GM21447 (cell line): ENCODE measurements around the gene TBCD.

Source experiments
- ATAC-seq: cut with Tn5 transposase; IDR thresholded peaks from one replicate; pipeline ENCODE4 v1.9.1; 2021; ENCODE audit not compliant: unreplicated experiment

TBCD gene

DNA sequence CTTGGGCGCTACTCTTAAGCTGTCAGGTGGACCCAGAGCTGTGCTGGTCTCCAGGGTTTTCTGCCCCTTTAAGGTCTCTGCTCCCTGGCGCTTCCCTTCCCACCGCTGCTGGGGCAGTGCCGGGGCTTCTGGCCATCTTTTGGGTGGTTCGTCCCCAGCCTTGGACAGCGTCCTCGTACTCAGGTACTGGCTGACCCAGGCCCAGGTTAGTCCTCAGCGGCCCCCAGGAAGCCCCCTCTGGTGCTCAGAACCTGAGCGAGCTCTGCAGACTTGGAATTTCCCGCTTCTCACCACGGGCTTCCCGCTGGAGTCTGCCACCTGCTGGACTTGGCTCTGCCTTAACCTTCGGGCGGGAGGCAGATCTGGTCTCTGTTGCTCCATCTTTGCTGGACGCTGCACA, 182.0 kb downstream of the TBCD start:
- no peak for ATAC-seq

DNA sequence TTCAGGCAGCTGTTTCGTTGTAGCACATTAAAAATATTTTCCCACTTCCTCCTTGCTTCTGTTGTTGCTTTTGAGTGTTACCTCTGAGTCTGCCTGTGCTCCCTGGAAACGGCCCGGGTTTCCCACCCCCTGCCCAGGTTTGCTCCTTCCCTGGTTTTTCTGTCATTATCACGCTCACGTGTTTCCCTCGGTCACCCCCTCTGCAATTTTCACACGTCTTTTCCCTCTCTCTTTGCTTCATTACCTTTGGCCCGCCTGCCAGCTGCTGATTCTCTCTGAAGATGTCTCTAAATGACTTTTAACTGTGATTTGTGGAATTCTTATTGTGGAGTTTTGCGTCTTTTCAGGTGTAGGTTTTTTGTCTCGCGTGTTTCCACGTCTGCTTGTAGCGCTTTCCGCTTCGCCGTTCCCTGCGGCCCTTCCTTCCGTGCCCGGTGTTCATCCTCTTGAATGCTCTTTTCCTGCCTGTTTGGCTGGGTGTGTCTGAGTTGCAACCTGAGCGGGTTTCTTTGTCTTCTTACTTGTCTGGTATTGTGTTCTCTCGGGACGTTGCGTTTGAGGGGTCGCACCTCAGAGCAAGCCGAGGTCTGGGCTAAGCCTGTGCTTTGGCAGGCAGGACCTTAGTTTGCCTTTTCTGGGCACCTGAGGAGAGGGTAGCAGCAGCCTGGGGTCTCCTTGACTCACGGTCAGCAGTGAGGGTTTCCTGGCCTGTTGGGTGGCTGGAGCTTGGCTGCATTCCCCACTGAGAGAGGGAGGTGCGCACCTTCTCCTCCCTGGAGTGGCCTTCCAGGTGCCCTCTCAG, 184.3 kb downstream of the TBCD start:
- no peak for ATAC-seq

GRCh38 chr17:82936768-82937171, 184.9 kb downstream of the TBCD start:
- no peak for ATAC-seq

DNA sequence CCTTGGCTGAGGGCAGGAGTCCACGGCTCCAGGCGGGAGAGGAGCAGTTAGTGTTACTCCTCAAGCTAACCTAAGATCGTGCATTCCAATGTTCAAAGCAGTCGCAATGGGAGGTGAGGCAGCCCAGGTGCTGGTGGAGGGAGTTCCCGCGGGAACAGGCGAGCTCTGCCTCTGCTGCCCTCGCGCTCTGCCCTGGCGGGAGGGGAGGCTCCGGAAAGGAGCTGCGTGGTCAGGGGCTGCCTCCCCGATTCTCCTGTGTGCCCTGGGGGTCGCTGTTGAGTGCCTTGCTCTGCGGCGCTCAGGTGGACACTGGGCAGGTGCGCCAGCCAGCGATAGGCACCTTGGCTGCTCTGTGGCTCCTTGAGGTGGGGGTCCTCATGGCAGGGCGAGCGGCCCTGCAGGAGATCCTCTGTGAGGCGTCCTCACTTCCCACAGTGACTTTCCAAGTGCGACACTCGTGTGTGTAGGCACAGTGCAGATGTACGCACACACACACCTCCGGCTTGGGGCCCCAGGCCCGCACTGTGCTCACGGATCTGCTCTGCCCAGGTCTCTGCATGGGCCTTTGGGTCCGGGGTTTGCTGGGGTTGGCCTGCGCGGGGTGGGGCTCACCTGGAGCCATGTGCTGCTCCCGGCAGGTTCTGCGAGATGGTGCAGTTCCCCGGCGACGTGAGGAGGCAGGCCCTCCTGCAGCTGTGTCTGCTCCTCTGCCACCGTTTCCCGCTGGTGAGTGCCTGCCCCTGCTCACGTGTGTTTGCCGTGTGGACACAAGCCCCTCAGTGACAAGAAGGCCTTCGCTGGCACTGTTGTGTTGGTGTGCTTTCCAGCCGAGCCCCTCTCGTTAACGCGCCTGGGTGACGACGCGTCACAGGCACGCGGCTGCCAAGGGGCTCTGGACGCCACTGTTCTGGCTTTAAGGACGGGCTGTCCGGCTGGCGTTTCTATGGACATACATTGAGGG, 185.8 kb downstream of the TBCD start:
- no peak for ATAC-seq

GRCh38 chr17:82938486-82938872, 186.6 kb downstream of the TBCD start:
- ATAC-seq = no peak

DNA sequence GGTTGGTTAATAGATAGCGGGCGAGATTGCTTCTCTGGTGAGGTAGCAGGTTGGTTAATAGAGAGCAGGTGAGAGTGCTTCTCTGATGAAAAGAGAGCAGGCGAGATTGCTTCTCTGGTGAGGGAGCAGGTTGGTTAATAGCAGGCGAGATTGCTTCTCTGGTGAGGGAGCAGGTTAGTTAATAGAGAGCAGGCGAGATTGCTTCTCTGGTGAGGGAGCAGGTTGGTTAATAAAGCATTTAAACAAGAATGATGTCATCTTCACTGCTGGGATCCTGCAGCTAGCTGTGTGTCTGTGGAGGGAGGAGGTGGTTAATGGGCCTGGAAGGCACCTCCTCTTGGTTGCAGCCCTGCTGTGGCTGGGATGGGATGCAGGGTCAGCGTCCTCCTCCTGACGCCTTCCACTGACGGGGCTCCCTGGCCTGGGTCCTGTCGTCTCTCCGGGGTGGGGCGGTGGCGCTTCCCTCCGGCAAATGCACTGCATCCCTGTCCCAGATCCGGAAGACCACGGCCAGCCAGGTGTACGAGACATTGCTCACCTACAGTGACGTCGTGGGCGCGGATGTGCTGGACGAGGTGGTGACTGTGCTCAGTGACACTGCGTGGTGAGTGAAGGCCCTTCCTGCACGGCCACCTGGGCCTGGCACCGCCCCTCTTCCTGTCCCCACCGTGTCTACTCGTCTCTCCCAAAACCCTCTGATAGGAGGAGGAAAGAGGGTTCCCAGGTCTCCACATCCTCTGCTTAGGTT, 187.2 kb downstream of the TBCD start:
- no peak for ATAC-seq

DNA sequence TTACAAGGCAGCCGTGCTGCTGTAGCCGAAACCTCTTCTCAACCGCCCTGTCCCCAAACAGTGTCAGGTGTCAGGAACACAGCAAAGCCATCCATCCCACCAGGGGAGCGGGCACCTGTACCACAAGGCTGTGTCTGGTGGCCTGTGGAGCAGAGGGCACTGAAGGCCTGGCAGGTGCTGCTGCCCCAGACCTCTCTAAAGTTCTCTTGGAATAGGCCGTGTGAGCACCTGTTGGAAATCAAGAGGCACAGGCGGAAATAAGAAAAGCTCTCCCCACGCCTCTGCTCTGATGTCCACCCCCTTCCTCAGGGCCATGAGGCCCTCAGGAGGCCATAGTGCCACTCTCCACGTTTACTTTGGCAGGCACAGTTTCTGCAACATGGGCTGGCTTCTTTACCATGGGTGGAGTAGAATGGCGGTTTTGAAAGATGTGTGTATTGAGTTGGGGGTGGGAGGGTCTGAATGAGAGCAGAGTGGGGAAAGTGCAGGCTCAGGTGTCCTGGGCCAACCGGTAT, 187.8 kb downstream of the TBCD start:
- ATAC-seq = no peak

DNA sequence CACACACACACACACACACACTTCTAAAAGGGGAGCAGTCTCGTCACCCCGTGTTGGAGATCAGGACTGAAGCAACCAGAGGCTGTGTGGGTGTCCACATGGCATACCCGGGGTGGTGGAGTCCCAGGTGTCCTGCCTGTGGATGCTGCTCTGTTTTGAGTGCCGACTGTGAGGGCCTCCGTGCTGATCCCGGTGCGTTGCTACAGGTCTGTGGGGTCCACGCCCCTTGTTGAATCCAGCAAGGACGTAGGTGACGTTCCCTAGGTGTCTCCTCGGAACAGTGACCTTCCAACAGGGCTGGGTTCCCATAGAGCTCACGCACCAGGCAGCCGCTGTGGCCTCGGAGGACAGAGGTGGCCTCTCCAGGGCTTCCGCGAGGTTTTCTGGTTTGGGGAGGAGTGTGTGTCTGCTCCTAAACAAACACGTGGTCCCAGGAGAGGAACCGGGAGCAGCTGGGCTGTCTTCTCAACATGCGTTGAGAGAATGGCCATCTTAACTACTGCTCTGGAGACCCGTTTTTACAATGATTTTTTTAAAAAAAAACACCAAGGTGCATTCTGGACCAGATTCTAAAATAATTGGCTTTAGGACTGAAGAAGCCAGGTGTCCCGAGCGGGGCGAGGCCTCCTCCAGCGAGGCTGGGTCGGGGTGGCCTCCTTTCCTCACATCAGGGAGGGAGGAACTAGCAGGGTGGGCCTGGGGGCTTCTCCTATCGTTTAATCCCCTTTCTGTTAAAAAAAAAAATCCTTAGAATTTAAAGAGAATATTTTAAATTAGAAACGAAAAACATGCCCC, 188.6 kb downstream of the TBCD start:
- ATAC-seq = no peak

DNA sequence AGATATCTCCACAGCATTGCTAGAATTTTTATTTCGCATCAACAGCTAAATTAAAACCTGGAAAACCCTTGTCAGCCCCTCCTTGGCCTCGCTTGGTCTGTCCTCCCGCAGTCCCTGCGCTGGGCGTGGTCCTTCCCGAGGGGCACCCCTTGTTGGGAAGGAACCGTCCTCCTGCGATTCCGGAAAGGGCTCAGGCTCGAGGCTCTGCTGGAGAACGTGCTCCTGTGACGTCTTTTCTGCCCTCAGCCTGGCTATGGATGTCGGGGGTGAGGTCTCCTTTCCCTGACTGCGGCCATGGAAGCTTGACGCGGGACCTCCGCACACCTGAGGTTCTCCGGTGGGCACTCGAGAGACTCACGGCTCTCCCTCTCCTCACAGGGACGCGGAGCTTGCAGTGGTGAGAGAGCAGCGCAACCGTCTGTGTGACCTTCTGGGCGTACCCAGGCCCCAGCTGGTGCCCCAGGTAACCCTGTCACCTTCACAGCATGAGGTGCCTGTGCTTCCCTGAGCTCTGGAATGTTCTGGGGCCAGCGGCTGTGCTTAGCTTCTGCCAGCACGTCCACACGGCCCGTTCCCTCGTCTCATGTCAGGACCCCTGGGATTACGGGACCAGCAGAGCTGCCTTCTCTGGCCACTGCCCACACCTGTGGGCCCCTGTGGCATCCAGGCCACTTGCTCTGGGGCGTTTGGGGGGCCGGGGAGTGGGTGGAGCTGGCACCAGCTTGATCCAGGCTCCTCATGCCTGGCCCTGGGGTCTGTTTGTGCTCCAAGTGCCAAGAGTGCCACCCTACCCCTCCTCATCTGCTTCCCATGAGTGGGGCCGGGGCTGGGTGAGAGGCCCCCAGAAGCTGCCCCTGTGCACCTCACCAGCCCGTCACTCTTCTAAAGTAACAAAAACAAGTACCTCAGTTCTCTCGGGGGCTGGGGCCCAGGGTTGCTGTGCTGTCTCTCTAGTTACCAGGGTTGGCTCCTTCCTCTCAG, 189.4 kb downstream of the TBCD start:
- ATAC-seq = no peak

DNA sequence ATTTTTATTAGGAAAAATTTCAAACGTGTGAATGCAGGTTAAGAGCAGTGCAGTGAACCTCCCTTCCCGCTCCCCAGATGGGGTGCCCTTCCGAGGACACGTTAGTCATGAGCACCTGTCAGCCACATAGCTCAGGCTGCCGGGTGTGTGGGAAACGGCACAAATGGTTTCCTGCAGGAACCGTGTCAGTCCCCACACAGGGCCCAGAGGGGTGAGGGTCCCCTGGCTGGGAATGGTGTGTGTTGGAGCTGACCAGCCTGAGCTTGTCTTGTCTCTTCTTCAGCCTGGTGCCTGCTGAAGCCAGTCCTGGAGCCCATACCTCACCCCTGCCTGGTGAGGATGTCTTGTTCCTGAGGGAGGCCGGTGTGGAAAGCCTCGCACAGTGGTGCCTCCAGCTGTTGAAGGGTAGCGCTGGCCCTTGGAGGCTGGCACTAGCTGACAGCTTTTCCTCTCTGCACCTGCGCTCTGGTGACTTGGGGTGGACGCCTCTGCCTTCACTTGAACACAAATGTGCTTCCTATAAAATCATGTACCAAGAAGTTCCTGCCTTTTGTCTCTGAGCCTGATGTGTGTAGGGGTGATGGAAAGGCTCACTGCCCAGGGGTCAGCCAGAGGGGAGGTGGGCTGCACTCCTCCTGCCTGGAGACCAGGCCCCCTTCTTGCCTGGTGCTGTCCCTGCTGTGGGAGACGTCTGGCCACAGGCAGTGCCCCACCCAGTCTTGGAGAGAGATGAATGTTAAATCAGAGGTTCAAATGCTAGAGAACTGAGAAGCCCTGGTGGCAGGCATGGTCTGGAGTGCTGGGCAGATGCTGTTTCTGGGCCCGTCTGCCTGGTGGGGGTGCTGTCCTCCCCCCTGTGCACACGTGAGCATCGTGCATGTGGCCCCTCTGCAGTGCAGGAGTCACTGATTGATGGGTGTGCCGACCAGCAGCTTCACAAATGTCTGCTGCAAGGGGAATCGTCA, 190.6 kb downstream of the TBCD start:
- ATAC-seq = no peak

GRCh38 chr17:82943339-82943738, 191.5 kb downstream of the TBCD start:
- no peak for ATAC-seq

GRCh38 chr17:82943751-82944150, 191.9 kb downstream of the TBCD start:
- no peak for ATAC-seq

DNA sequence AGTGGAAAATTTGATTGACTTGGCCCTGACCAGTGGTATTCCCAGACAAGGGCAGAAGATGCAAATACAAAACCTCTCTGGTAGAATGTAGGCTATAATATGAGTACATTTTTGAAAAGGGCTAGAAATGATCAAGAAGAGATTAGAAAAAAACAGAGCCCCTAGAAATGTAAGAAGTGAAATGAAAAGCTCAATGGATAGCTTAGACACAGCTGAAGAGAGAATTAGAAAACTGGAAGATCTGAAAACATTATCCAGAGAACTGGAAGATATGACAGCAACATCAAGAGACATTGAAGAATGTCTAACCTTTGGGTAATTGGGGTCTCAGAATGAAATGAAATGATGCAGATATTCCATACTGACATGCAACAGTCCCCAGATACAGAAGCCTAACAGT, 193.1 kb downstream of the TBCD start:
- ATAC-seq = no peak

DNA sequence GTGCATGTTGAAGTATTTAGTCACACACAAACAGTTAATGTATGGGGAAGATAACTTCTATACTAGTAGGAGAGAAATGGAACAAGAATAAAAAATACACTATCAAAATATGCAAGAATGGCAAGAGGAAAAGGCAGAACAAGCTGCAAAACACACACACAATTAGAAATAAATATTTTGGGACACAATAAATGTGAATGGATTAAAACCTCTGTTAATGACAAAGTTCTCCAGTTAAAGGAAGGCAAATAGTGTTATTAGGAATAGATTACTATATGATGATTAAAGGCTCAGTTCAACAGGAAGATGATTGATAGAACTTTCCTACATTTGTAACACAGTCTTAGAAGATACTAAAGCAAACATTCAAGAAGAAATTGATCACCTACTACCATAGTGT, 194.2 kb downstream of the TBCD start:
- ATAC-seq = no peak

DNA sequence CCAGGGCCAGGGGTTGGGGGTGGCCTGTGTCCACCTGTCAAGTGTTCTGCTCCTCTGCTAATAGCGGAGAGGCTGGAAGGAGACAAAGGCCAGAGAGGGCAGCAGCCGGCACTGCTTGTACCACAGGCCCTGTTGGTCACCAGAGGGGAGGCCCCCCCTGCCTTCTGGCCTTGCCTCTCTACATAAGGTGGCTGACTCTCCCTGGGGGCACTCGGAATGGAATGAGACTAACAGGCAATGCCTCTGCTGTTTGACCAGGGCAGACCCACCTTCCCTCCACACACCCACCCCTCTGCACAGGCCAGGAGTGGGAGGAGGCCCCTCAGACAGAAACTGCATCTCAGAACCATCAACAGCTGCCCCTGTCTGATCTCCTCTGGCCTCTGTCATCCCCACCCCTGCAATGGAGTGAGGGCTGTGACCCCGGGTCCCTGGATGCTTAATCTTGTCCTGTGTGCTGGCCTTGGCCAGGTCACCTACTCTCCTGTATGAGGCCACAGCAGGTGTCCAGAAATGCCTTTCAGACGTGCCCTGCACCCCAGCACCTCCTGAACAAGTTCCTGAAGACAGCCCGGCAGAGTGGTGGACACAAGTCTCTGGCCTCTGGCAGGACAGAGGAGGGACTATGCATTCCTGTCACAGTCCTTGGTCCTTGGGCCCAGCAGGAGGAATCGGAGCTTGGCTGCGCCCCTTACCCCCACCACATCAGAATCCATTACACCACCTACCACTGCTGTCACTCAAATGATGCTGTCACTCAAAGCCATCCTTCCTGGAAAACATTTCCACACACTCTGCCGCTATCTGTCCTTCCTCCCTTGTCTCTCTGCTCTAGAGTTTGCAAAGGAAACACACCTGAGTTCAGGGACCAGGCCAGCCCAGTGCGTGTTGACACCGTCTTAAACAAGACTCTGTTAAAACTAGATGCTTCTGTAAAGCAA, 195.5 kb downstream of the TBCD start:
- ATAC-seq = no peak

GRCh38 chr17:82948081-82948511, 196.2 kb downstream of the TBCD start:
- no peak for ATAC-seq

DNA sequence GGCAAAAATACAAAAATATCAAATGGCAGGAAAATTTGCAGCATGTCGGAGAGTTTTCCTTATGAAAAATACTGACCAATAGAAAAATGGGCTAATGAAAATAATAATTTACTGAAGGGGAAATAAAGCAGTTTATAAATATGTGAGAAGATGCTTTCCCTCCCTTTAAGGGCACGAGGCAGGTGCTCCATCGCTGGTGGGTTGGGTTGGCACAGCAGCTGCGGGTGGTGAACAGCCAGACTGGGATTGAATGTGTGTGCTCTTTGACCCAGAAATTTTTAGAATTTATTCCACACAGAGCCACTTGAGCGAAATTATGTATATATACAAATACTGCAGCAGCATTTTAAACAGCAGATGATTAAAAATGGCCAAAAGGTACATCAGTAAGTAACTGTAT, 197.1 kb downstream of the TBCD start:
- ATAC-seq = no peak
